ENCODE data around the gene SOX5. TPM values are rescaled to one million over a fixed set of nuclear protein-coding genes. Genes with fewer than 3 reads are reported as not detected.

Gene SOX5
- total and polyA plus RNA-seq, 9 of the 15 experiments (the other 6 are each of a cell fraction or from before 2014, with no cell fraction given) = 8.3 to 16.5 (median 11.9) TPM

DNA sequence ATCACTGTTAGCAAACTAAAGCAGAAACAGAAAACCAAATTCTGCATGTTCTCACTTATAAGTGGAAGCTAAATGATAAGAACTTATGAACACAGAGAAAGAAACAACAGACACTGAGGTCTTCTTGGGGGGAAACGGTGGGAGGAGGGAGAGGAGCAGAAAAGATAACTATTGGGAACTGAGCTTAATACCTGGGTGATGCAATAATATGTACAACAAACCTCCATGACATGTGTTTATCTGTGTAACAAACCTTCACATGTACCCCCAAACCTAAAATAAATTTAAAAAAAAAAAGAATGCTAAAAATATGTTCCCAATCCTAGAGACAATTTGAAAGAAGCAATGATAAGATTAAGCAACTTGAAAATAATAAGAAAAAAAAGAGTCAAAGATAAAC is 89.5 kb downstream of the SOX5 start (continued):
- TF ChIP-seq, protein P1, sequence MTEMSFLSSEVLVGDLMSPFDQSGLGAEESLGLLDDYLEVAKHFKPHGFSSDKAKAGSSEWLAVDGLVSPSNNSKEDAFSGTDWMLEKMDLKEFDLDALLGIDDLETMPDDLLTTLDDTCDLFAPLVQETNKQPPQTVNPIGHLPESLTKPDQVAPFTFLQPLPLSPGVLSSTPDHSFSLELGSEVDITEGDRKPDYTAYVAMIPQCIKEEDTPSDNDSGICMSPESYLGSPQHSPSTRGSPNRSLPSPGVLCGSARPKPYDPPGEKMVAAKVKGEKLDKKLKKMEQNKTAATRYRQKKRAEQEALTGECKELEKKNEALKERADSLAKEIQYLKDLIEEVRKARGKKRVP (CRISPR knock-in tag; IDR thresholded peaks at IDR 0.05) = no peak

DNA sequence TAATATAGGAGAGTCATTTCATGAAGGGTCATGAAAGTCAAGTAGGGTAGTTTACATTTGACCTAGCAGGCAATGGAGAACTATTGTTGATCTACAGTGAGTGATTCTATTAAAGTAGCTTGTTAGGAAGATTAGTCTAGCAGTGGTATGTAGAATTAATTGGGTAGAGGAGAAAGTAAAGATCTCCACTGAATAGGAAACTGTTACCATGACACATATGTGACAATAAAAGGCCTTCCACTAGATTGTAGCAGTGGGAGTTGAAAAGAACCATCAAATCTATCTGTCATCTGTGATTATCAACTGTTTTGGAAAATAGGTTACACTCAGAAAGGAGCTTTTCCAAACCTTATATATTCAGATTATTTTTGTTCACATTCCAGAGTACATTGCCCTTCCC is 92.3 kb downstream of the SOX5 start:
- intact Hi-C loops (cut with micrococcal nuclease) = no loop called here
- FAIRE-seq (no peak), ATAC-seq (no peak), DNase-seq (ENCODE audit: extremely low read depth in 1 of 4, low spot score in 3 of 4) (no peak)
- Histone ChIP-seq H3K27ac (ENCODE audit: extremely low read depth, low read depth, low read length) (no peak overlapping the region), H2AFZ (ENCODE audit: low read depth, low read length) (no peak overlapping the region), H3K79me2 (ENCODE audit: control insufficient read depth, insufficient read depth, low read length) (no peaks in the 10 kb centered on the region), H3K4me1 (replicated peaks in 1 of 2; ENCODE audit: control insufficient read depth in 2 of 2, insufficient read depth in 2 of 2, low read length in 2 of 2) (no peaks in the 10 kb centered on the region; a peak in 1 of 5 replicates), H3K27me3 (ENCODE audit: control insufficient read depth in 2 of 2, insufficient read depth in 2 of 2, low read length in 2 of 2) (no peaks in the 10 kb centered on the region), H3K9ac (ENCODE audit: insufficient read depth in 1 of 2, low read depth in 2 of 2, low read length in 2 of 2) (no peak overlapping the region), H3K9me3 (replicated peaks; ENCODE audit: control insufficient read depth, insufficient read depth, low read depth, low read length) (no peaks in the 10 kb centered on the region), H3K4me3 (no peak overlapping the region), H3K36me3 (ENCODE audit: control insufficient read depth, insufficient read depth, low read length) (no peaks in the 10 kb centered on the region), H3K4me2 (ENCODE audit: insufficient read depth, low read length) (no peak overlapping the region), H4K20me1 (replicated peaks; ENCODE audit: control insufficient read depth, insufficient read depth, low read length) (no peaks in the 10 kb centered on the region), H3K9me1 (ENCODE audit: control insufficient read depth, insufficient read depth, low read length) (no peaks in the 10 kb centered on the region)
- ChIA-PET POLR2A (no interaction called here), CTCF (ENCODE audit: low intra/inter-chr PET ratio) (no interaction called here)
- no TSS peak for BruUV-seq (replicated peaks)
- in situ Hi-C loops (cut with MboI) = no loop called here
- TF ChIP-seq, protein P2, sequence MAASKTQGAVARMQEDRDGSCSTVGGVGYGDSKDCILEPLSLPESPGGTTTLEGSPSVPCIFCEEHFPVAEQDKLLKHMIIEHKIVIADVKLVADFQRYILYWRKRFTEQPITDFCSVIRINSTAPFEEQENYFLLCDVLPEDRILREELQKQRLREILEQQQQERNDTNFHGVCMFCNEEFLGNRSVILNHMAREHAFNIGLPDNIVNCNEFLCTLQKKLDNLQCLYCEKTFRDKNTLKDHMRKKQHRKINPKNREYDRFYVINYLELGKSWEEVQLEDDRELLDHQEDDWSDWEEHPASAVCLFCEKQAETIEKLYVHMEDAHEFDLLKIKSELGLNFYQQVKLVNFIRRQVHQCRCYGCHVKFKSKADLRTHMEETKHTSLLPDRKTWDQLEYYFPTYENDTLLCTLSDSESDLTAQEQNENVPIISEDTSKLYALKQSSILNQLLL (CRISPR knock-in tag; IDR thresholded peaks at IDR 0.05; ENCODE audit: borderline replicate concordance) = no peak
- TF ChIP-seq, protein P3, sequence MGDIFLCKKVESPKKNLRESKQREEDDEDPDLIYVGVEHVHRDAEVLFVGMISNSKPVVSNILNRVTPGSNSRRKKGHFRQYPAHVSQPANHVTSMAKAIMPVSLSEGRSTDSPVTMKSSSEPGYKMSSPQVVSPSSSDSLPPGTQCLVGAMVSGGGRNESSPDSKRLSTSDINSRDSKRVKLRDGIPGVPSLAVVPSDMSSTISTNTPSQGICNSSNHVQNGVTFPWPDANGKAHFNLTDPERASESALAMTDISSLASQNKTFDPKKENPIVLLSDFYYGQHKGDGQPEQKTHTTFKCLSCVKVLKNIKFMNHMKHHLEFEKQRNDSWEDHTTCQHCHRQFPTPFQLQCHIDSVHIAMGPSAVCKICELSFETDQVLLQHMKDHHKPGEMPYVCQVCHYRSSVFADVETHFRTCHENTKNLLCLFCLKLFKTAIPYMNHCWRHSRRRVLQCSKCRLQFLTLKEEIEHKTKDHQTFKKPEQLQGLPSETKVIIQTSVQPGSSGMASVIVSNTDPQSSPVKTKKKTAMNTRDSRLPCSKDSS (IDR thresholded peaks at IDR 0.05; ENCODE audit: low read depth, partially characterized antibody) = no peak
- no peak for TF ChIP-seq NFYB (IDR thresholded peaks at IDR 0.05; ENCODE audit: extremely low read depth, insufficient read length)
- no peak for TF ChIP-seq NR1H2 (CRISPR knock-in tag; IDR thresholded peaks at IDR 0.05)
- no peak for TF ChIP-seq NR2C1 (IDR thresholded peaks at IDR 0.05)
- TF ChIP-seq NR2C1 (tag; IDR thresholded peaks at IDR 0.05) = no peak
- no peak for TF ChIP-seq MTF1 (CRISPR knock-in tag; IDR thresholded peaks at IDR 0.05; ENCODE audit: borderline replicate concordance)
- TF ChIP-seq, protein P4, sequence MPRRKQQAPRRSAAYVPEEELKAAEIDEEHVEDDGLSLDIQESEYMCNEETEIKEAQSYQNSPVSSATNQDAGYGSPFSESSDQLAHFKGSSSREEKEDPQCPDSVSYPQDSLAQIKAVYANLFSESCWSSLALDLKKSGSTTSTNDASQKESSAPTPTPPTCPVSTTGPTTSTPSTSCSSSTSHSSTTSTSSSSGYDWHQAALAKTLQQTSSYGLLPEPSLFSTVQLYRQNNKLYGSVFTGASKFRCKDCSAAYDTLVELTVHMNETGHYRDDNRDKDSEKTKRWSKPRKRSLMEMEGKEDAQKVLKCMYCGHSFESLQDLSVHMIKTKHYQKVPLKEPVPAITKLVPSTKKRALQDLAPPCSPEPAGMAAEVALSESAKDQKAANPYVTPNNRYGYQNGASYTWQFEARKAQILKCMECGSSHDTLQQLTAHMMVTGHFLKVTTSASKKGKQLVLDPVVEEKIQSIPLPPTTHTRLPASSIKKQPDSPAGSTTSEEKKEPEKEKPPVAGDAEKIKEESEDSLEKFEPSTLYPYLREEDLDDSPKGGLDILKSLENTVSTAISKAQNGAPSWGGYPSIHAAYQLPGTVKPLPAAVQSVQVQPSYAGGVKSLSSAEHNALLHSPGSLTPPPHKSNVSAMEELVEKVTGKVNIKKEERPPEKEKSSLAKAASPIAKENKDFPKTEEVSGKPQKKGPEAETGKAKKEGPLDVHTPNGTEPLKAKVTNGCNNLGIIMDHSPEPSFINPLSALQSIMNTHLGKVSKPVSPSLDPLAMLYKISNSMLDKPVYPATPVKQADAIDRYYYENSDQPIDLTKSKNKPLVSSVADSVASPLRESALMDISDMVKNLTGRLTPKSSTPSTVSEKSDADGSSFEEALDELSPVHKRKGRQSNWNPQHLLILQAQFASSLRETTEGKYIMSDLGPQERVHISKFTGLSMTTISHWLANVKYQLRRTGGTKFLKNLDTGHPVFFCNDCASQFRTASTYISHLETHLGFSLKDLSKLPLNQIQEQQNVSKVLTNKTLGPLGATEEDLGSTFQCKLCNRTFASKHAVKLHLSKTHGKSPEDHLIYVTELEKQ (CRISPR knock-in tag; IDR thresholded peaks at IDR 0.05) = no peak
- TF ChIP-seq, protein P5, sequence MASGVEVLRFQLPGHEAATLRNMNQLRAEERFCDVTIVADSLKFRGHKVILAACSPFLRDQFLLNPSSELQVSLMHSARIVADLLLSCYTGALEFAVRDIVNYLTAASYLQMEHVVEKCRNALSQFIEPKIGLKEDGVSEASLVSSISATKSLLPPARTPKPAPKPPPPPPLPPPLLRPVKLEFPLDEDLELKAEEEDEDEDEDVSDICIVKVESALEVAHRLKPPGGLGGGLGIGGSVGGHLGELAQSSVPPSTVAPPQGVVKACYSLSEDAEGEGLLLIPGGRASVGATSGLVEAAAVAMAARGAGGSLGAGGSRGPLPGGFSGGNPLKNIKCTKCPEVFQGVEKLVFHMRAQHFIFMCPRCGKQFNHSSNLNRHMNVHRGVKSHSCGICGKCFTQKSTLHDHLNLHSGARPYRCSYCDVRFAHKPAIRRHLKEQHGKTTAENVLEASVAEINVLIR (CRISPR knock-in tag; IDR thresholded peaks at IDR 0.05) = no peak
- no peak for TF ChIP-seq NONO (IDR thresholded peaks at IDR 0.05; ENCODE audit: low read depth in 2 of 2, low read length in 1 of 2)
- TF ChIP-seq SMC3 (conservative IDR thresholded peaks at IDR 0.05; ENCODE audit: insufficient read depth, low read depth, low read length) = no peak
- no peak for TF ChIP-seq ELF4 (CRISPR knock-in tag; IDR thresholded peaks at IDR 0.05)
